Measurements from ENCODE around the gene METTL15.

Gene METTL15

GRCh38 chr11:28110108-28110820, 2.1 kb downstream of the METTL15 start:
- no peak for FAIRE-seq

DNA sequence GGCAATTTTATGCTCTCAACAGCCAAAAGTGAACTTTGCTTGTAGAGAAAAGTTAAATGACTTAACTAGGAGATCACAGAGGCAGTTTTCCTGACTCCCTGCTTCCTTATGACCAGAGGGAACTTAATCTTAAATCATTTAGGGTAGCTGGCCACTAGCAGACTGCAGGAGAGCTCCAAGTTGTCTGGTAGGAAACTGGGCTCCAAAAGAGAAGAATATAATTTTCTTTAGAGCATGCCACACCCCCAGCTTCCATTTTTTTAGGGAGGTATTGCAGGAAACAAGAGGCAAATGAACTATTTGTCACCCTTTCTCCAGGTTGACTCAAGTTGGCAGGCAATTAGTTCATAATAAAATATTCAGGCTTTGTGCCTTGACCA, 2.6 kb downstream of the METTL15 start:
- FAIRE-seq: no peak

DNA sequence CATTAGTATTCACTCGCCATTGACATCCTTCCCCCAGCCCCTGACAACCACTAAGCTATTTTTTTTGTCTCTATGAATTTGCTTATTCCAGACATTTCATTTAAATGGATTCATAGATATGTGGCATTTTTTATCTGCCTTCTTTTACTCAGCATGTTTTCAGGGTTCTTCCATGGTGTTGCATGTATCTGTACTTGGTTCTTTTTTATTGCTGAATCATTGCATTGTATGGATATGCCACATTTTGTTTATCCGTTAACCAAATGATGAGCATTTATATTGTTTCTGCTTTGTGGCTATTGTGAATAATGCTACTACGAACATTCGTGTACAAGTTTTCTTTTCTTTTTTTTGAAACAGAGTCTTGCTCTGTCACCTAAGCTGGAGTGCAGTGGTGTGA, 5.9 kb downstream of the METTL15 start:
- FAIRE-seq: no peak

- no peak for FAIRE-seq
Measured at GRCh38 chr11:28114731-28115130, 6.5 kb downstream of the METTL15 start.

- FAIRE-seq: no peak
Measured at GRCh38 chr11:28117712-28118111, 9.5 kb downstream of the METTL15 start.

GRCh38 chr11:28123151-28123581, 15.0 kb downstream of the METTL15 start:
- FAIRE-seq: no peak

GRCh38 chr11:28132548-28132947, 24.4 kb downstream of the METTL15 start:
- FAIRE-seq: no peak

GRCh38 chr11:28133146-28133545, 25.0 kb downstream of the METTL15 start:
- FAIRE-seq: no peak

GRCh38 chr11:28136157-28136556, 28.0 kb downstream of the METTL15 start:
- FAIRE-seq: peak; percentile 78

DNA sequence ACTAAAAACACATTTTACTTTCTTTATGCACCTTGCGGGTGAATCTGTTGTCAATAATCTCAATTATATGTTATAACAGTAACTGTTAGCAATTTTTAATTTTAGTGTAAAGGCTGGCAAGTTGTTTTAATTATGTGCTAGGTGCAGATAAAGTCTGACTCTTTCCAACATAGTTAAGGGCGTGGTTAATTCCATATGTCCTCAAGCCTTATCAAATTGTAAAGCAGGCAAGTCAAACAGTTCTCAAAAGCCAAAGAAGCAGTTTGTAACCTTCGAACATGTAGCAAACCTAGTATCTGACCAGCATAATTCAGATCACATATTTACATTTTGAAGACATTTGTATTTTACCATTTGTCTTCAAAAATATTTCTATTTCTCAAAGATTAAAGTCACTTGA, 29.2 kb downstream of the METTL15 start:
- no peak for FAIRE-seq

DNA sequence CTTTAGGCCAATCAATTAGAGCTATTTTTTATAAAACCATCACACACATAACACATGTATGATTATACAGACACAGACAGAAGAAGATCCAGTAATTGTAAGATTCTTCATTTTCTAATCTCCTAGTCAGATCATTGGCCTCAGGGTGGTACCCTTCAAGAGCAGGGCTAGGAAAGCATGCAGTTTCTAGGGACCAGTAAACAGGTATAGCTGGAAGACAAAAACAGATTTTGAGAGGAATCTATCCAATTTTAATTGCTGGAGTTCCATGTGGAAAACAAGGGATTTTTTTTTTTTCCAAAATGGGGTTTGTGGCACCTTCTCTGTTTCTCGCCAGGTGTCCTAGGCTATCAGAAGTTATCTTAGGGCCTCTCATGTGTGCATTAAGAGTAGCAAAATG, 29.6 kb downstream of the METTL15 start:
- no peak for FAIRE-seq

DNA sequence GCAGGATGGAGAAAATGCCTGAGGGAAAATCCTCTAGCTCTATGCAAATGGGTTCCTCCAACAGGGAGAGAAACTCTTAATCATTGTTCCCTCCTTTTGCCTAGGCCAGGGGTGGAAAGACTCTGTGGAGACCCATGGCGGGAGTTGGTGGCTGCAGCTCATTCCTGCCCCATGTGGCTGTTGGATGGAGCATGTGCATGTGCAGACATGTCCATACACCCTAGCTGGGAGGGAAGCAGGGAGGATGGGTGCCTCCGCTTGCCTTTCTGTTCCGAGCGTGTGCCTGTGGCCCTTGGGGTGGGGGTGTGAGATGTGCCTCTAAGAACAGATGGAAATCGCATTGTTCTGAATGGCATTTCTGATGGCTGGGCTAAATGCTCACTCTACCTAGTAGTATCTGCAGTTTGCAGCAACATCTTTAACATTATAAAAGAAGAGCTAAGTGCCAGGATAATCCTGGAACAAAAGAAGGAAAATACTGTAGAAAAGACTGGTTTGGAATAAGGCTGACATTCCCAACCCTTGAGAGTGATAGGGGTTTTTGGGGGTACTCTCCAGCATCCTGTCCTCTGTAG, 31.7 kb downstream of the METTL15 start:
- FAIRE-seq: no peak

GRCh38 chr11:28140689-28141455, 32.7 kb downstream of the METTL15 start:
- no peak for FAIRE-seq

GRCh38 chr11:28142724-28143123, 34.5 kb downstream of the METTL15 start:
- FAIRE-seq: no peak

GRCh38 chr11:28144808-28145207, 36.6 kb downstream of the METTL15 start:
- no peak for FAIRE-seq

DNA sequence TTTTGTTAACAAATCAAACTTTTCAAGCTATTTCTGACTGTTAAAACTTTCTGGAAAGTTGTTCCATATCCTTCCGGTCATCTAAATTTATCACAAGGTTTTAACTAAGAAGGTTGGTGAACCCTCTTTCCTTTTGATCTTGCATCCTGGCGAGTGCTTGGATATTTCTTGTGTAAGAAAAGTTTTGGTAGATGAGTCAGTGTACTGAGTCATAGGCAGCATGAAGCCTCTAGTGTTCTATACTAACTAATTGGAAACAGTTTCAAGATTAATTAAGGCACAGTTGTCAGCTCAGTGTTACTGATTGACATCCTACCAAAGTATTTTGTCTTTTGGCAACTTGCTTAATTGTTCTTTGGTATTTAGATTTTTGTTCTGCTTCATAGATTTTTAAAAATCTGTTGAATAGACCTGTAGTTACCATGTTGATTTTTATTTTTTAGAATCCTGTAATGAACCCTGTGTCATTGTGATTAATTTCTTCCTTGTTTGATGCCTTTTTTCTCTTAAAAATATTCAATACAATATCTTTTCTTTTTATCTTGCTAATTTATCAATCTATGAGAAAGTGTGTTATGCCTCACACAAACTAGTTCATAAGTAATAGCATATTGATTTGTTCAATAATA, 38.0 kb downstream of the METTL15 start:
- FAIRE-seq: no peak

GRCh38 chr11:28152743-28153142, 44.6 kb downstream of the METTL15 start:
- no peak for FAIRE-seq

DNA sequence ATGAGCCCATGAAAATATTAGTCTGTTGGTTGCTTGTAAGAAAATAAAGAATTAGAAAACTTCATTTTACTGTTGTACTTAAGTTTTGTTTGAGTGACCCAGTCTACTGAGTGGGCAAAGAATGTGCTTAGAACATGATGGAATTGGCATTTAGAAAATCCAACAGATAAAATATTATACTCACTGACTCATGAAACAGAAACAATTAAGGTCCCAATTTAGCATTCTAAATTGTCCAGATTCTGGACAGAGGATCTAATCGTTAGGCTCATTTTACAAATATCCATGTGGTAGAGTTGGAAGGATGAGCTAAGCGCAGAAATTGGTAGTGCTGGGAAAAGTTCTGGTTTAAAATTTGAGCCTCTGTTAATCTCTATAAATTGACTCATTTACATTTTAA, 45.4 kb downstream of the METTL15 start:
- FAIRE-seq: no peak

GRCh38 chr11:28168718-28169117, 60.5 kb downstream of the METTL15 start:
- no peak for FAIRE-seq

- no peak for FAIRE-seq
Measured at GRCh38 chr11:28169816-28170215, 61.6 kb downstream of the METTL15 start.

DNA sequence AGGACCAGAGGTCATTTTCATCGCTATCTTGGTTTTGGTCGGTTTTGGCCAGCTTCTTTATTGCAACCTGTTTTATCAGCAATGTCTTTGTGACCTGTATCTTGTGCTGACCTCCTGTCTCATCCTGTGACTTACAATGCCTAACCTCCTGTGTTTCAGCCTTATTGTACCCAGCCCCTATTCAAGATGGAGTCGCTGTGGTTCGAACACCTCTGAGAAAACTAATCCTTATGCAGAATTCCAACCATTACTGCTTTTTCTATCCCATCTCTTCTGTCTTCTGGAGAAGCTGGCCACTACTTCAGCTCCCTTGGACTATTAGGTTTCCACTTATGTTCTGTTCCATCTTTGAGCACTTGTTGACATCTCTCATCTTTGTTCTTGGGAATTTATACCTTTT, 62.6 kb downstream of the METTL15 start:
- FAIRE-seq: no peak

- no peak for FAIRE-seq
Measured at GRCh38 chr11:28176351-28176750, 68.2 kb downstream of the METTL15 start.

DNA sequence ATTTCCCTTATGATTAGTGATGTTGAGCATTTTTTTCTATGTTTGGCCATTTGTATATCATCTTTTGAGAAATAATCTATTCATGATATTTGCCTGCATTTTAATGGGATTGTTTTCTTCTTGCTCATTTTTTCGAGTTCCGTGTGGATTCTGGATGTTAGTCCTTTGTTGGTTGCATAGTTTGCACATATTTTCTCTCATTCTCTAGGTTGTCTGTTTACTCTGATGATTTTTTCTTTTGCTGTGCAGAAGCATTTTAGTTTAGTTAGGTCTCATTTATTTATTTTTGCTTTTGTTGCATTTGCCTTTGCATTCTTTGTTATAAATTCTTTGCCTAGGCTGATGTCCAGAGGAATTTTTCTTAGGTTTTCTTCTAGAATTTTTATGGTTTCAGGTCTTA, 87.3 kb downstream of the METTL15 start:
- FAIRE-seq: no peak

DNA sequence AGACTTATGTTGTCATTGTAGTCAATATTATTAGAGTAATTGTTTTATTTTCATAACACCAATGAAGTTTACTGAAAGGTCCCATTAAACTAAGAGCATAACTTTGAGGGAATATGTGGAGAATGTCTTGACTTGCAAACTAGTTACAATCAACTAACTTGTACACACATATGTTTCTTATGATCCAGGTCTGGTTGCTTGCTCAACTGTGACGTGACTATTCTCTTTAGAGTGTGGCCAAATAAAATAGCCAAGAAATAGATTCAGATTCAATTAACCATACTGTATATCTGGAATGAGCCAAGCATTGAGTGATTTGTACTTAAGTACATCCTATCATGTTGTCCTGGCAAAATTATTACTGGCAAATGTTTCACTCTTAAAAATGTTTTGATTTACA, 101.7 kb downstream of the METTL15 start:
- no peak for FAIRE-seq

All from A204.1 (cell line).